Dendritic cell treated with granulocyte-macrophage colony-stimulating factor and Interleukin-4, amounts not matched to agents 40 ng/mL and 50 ng/mL, for 4 days (primary cell): ENCODE data around the gene TEX2.
"Not testable (repeated sequence)": the region's sequence is repeated elsewhere in the genome, so short reads cannot be mapped to it uniquely, and the experiment has no call there.

Experiments used
- H3K27ac Mint-ChIP-seq: one replicate; pipeline ENCODE4 v1.8.0; 2022; ENCODE audit warnings: mild to moderate bottlenecking, mixed read lengths
- H3K27me3 Mint-ChIP-seq: one replicate; pipeline ENCODE4 v1.8.0; 2022; ENCODE audit warnings: mild to moderate bottlenecking, mixed read lengths
- H3K36me3 Mint-ChIP-seq: one replicate; pipeline ENCODE4 v1.8.0; 2022; ENCODE audit warnings: low read depth, mixed read lengths
- H3K4me1 Mint-ChIP-seq: one replicate; pipeline ENCODE4 v1.8.0; 2022; ENCODE audit warnings: low read depth, mixed read lengths
- H3K4me3 Mint-ChIP-seq: one replicate; pipeline ENCODE4 v1.8.0; 2022; ENCODE audit warnings: mild to moderate bottlenecking, moderate library complexity, mixed read lengths
- H3K9me3 Mint-ChIP-seq: one replicate; pipeline ENCODE4 v1.8.0; 2022; ENCODE audit warnings: mixed read lengths
- intact Hi-C: fragments of 100-400 bp; cut with micrococcal nuclease; formaldehyde crosslinking; loops from one replicate; pipeline ENCODE4 v1.15.0; 2022

TEX2 gene

DNA sequence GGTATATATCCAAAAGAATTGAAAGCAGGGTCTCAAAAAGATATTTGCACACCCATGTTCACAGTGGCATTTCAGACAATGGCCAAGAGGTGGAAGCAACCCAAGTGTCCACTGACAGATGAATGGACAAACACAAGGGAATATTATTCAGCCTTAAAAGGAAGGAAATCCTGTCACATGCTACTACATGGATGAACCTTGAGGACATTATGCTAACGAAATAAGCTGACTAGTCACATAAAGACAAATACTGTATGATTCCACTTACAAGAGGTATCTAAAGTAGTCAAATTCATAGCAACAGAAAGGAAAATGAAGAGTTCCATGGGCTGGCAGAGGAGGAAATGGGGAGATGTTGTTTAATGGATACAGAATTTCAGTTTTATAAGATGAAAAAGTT lies 41.4 kb downstream of the TEX2 start:
- Mint-ChIP-seq H3K9me3 (no peaks in the 10 kb centered on the region), H3K36me3 (no peaks in the 10 kb centered on the region), H3K4me1 (peaks cover 46% of the 10 kb centered on the region), H3K27ac (no peak overlapping the region), H3K4me3 (no peak overlapping the region), H3K27me3 (no peaks in the 10 kb centered on the region)
- intact Hi-C loops = no loop called here

DNA sequence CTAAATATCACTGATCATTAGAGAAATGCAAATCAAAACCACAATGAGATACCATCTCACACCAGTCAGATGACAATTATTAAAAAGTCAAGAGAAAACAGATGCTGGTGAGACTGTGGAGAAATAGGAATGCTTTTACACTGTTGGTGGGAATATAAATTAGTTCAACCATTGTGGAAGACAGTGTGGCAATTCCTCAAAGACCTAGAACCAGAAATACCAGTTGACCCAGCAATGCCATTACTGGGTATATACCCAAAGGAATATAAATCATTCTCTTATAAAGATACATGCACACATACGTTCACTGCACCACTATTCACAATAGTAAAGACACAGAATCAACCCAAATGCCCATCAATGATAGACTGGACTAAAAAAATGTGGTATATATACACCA lies 42.5 kb downstream of the TEX2 start:
- H3K36me3 Mint-ChIP-seq, H3K9me3 Mint-ChIP-seq, intact Hi-C loops, H3K27ac Mint-ChIP-seq, H3K4me3 Mint-ChIP-seq, H3K27me3 Mint-ChIP-seq: not testable (repeated sequence)
- peaks cover 51% of the 10 kb centered on the region for H3K4me1 Mint-ChIP-seq

DNA sequence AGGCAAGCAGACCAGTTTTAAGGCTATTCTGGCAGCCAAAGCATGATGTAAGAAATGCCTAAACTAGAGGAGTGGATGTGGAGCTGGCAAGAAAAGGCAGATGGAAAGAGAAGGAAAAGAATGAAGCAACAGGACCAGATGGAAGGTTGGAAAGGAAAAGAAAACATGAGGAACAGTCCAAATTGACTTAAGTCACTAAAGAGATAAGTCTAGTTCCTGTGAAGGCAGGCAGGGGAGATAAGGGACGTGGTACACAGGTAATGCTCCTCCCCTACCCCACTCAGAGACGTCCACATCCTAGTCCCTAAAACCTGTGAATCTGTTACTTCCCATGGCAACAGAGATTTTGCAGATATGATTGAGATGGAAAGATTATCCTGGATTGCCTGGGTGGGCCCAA lies 43.5 kb downstream of the TEX2 start:
- Mint-ChIP-seq H3K4me1 (peaks cover 56% of the 10 kb centered on the region), H3K27me3 (no peaks in the 10 kb centered on the region)

DNA sequence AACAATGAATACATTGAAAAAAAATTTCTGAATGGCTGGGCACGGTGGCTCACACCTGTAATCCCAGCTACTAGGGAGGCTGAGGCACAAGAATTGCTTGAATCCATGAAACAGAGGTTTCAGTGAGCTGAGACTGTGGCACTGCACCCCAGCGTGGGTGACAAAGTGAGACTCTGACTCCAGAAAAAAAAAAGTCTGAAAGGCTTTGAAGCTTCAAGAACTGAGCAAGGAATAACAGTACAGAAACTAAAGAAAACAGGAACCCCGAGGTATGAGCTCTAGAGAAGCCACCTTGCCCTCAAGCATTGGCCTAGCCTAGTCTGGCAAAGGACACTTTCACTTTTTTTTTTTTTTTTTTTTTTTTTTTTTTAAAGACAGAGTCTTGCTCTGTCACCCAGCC lies 45.0 kb downstream of the TEX2 start:
- Mint-ChIP-seq H3K4me3 (no peak overlapping the region), H3K9me3 (no peaks in the 10 kb centered on the region), H3K36me3 (peaks cover 12% of the 10 kb centered on the region), H3K27me3 (no peaks in the 10 kb centered on the region), H3K27ac (peak overlapping the region; percentile 37), H3K4me1 (peaks cover 56% of the 10 kb centered on the region)
- intact Hi-C loops = no loop called here

More for the DNA sequence above, 43.5 kb downstream of the TEX2 start:
- intact Hi-C loops = no loop called here
- Mint-ChIP-seq H3K4me3 (no peak overlapping the region), H3K36me3 (no peaks in the 10 kb centered on the region), H3K27ac (no peak overlapping the region), H3K9me3 (no peaks in the 10 kb centered on the region)

DNA sequence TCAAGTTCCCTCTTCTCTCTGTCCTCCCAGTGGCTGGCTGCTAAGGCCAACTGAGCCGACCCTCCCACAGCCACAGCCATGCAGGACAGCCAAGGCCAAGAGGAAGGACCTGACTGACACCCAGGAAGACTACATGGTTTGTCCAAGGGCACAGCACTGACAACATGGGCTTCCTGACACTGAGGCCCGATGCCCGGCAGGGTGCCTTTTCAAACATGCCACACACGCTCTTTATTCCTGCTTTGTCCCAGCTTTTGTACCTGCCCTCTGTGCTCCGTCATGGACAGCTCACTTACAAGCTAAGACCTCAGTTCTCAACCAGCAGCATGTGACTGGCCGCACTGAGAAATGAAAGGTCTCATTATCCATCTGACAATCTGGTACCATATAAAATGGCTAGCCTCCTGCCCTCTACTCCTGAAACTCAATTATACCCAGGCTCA lies 45.8 kb downstream of the TEX2 start:
- intact Hi-C loops = no loop called here
- no peak overlapping the region for H3K4me3 Mint-ChIP-seq
- no peaks in the 10 kb centered on the region for H3K27me3 Mint-ChIP-seq
- H3K27ac Mint-ChIP-seq = peak overlapping the region; percentile 37
- H3K36me3 Mint-ChIP-seq = peaks cover 20% of the 10 kb centered on the region
- peaks cover 56% of the 10 kb centered on the region for H3K4me1 Mint-ChIP-seq
- H3K9me3 Mint-ChIP-seq = no peaks in the 10 kb centered on the region

DNA sequence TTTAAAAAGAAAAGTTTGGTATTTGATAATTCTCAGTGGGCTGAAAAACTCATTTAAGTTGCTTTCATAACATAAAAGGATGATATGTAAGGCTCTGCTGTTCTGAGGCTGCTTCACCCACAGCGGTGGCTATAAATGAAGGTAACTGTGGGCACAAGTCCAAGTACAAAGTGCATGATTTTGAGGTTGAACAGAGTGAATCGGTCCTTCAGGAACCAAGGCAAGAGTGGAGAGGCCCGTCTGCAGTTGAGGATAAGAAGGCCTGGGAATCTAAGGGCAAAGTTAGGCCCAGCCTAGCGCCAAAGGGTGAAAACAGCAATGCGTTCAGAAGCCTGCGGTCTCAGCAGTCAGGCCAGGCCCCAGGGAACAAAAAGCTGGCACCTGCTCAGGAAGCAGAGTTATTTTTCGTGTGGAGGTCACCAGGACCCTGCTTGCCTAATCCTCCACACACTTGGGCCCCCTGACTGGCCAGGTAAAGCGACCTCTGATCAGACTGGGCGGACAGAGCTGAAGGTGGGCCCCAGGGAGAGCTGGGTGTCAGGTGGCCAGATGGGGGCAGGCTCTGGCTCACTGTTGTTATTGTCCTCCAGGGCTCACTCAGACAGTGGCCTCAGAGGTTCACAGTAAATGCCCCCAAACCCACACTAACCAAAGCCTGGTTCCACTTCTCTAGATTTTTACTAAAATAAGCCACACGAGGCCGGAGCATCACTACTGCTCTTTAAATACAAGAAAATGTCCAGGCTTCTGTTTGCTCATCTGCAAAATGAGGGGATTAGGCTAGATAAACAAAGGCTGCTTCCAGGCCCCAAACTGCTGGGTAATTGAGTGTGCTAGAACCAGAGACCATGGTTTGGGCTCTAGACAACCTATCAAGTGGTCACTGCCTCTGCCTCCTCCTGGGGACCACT lies 46.5 kb downstream of the TEX2 start:
- intact Hi-C loops = no loop called here
- no peak overlapping the region for H3K4me3 Mint-ChIP-seq
- H3K9me3 Mint-ChIP-seq = no peaks in the 10 kb centered on the region
- H3K4me1 Mint-ChIP-seq = peaks cover 52% of the 10 kb centered on the region
- no peaks in the 10 kb centered on the region for H3K27me3 Mint-ChIP-seq
- peak overlapping the region; percentile 61 for H3K27ac Mint-ChIP-seq
- peaks cover 25% of the 10 kb centered on the region for H3K36me3 Mint-ChIP-seq

DNA sequence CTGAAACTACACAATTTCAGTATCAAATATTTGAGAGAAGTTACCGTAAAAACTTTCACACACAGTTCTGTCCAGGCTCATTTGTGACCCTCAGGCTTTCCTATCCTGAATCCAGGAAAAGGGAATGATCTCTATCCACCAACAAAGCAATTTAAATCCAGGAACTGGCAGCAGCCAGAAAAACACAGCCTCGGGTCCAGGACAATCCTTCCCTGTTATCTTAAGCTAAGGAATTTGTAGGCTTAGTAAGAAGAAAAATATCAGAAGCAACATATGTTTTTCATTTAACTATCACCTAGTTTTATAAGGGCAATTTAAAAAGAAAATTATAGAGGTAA lies 47.1 kb downstream of the TEX2 start:
- Mint-ChIP-seq H3K27me3 (no peaks in the 10 kb centered on the region), H3K4me3 (no peak overlapping the region), H3K9me3 (no peaks in the 10 kb centered on the region), H3K36me3 (peaks cover 25% of the 10 kb centered on the region), H3K4me1 (peaks cover 46% of the 10 kb centered on the region), H3K27ac (peak overlapping the region; percentile 61)
- intact Hi-C loops = no loop called here

DNA sequence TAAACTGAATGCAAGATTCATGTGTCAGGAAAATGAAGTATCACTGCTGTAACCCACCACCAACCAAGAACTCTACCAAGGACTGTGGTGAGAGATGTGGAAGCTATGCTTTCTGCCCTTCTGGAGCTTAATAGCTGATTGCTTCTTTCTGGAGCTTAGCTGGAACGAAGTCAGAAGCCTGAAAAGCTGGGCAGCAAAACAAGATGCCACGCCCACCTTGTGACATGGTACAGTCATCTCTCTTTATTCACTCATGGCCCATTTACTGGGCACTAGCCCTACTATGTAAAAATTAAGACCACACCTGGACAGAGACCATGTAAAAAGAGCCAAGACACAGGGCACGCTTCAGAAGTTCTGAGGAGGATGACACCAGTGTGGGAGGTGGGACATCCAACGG lies 48.1 kb downstream of the TEX2 start:
- no peak overlapping the region for H3K4me3 Mint-ChIP-seq
- H3K27ac Mint-ChIP-seq = no peak overlapping the region
- H3K36me3 Mint-ChIP-seq = peaks cover 25% of the 10 kb centered on the region
- H3K9me3 Mint-ChIP-seq = no peaks in the 10 kb centered on the region
- H3K4me1 Mint-ChIP-seq = peaks cover 40% of the 10 kb centered on the region
- intact Hi-C loops = no loop called here
- H3K27me3 Mint-ChIP-seq = no peaks in the 10 kb centered on the region

DNA sequence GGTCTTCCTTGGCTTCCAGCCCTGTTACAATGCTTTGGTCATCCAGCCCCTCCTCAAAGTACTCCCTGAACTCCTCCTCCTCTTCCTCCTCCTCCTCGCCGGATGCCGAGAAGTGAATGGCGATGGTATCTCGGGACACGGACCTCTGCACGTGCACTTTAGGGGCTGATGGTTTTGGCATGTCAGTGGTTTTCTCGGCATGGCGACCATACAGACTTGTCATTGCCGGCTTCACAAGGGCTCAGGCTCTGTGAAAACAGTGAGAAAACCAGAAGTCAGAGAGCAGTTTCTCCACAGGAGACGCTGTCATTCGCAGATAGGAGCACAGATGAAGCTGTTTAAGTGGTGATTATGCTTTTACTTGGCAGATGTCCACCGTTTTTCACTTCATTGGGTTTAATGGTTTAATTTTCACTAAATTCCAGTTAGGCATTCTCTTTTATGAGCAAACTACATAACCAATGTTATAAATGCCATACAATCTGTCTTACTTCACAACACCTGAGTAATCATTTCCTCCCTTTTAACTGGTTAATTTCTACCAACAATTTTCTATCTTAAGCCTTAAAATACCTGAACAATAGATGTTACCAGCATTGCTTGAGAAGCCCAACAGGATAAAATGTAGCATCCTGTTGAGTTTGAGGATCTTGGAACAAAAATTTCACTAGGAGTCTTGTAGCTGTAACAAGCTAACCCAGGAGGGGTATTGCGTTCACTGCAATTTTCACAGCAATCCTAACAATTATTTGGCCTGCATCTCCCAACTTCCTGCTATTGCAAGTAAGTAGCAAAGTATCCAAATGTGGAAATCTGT lies 48.9 kb downstream of the TEX2 start:
- H3K27ac Mint-ChIP-seq = no peak overlapping the region
- no peaks in the 10 kb centered on the region for H3K9me3 Mint-ChIP-seq
- H3K4me3 Mint-ChIP-seq = no peak overlapping the region
- H3K36me3 Mint-ChIP-seq = peaks cover 25% of the 10 kb centered on the region
- H3K27me3 Mint-ChIP-seq = no peaks in the 10 kb centered on the region
- intact Hi-C loops = no loop called here
- peaks cover 34% of the 10 kb centered on the region for H3K4me1 Mint-ChIP-seq

DNA sequence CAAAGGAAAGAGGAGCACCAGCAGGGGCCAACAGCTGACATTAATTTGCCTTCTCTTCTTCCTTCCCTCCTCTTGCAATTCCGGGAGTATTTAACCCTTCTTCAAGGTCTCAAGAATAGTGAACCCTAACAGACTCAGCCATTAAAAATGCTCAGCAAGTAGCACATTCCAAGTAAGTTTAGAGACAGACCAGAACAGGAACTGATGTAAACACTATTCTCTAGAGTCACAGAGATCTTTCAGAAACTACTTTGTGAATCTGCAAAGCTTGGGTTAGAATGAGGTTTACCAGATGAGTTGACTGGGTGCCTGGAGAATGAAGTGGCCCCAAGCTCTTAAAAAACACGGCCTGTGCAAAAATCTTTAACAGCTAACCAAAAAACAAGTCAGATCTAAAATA lies 50.9 kb downstream of the TEX2 start:
- Mint-ChIP-seq H3K4me3 (no peak overlapping the region), H3K36me3 (peaks cover 25% of the 10 kb centered on the region), H3K27me3 (no peaks in the 10 kb centered on the region), H3K9me3 (no peaks in the 10 kb centered on the region), H3K4me1 (peaks cover 15% of the 10 kb centered on the region), H3K27ac (no peak overlapping the region)
- intact Hi-C loops = no loop called here

DNA sequence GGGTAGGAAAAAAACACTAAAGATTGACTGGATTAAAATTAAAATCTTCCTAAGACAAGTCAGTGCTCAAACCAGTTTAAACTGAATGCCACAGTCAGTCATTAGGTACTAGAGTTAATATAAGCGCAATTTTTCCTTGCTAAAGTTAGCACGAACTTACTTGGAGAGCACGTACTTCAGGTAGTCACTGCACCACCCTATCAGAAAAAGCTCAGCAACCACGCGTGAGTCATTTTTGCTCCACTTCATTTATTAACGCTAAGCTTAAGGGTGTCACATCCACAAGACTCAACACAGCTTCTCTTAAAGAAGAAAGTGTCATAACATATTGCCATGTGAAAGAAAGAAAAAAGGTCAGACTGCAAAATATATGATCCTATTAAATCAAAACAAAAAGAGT lies 53.1 kb downstream of the TEX2 start:
- Mint-ChIP-seq H3K4me1 (peaks cover 1% of the 10 kb centered on the region), H3K27ac (no peak overlapping the region), H3K4me3 (no peak overlapping the region), H3K9me3 (no peaks in the 10 kb centered on the region), H3K36me3 (peaks cover 25% of the 10 kb centered on the region), H3K27me3 (no peaks in the 10 kb centered on the region)
- intact Hi-C loops = no loop called here

DNA sequence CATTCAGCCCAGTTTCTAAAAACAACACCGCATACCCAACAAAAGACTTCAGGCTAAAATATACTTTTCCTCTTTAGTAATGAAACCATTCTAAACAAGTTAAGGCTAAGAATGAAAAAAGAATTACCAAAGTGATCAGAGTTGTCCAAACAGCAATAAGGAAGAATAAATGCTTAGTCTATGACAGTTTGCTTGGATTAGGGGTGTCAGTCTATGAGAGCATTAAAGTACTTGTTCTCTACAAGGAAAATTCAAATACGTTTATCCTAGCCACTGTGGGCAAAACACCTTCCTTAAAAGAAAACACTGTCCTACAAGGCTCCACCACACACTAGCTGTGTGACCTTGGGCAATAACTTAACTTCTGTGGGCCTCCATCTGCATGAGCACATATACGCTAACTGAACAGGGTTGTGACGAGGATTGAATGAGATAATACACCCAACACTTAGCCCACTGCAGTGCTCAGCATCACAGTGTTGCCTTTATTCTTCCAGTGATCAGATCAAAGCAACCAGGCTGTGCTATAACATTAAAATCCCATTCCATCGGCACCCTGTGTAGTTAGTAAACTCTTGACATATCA lies 53.6 kb downstream of the TEX2 start:
- H3K27me3 Mint-ChIP-seq = no peaks in the 10 kb centered on the region
- H3K9me3 Mint-ChIP-seq = no peaks in the 10 kb centered on the region
- H3K4me3 Mint-ChIP-seq = no peak overlapping the region
- no peaks in the 10 kb centered on the region for H3K4me1 Mint-ChIP-seq
- intact Hi-C loops = no loop called here
- H3K36me3 Mint-ChIP-seq = peaks cover 25% of the 10 kb centered on the region
- H3K27ac Mint-ChIP-seq = no peak overlapping the region

DNA sequence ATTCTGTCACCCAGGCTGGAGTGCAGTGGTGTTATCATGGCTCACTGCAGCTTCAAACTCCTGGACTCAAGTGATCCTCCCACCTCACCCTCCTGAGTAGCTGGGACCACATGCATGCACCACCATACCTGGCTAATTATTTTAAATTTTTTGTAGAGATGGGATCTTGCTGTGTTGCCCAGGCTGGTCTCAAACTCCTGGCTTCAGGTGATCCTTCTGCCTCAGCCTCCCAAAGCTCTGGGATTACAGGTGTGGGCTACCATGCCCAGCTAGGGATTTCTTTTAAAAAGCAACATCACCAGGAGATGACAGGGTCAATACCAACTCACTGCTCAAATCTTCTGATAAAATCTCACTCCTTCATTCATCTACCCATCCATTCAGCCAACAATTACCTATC lies 54.4 kb downstream of the TEX2 start:
- H3K27me3 Mint-ChIP-seq, H3K4me3 Mint-ChIP-seq, intact Hi-C loops, H3K4me1 Mint-ChIP-seq, H3K27ac Mint-ChIP-seq, H3K9me3 Mint-ChIP-seq: not testable (repeated sequence)
- peaks cover 19% of the 10 kb centered on the region for H3K36me3 Mint-ChIP-seq

DNA sequence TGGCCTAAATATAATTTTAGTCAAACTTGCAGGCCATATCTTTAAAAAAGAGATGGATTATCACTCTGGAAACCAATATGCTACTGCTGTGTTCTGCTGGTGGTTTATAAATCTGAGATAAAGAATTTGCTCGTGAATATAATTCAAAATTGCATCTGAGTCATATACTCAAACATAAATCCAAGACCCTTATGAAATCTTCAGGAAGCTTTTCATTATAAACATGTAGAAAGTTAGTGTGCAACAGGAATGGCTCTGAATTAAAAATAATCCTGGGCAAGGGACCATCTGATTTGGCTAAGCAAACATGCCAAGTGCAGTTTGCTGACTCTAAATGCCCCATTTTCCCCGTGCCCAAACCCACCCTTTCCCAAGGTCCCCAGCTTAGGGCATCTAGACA lies 57.3 kb downstream of the TEX2 start:
- no peak overlapping the region for H3K4me3 Mint-ChIP-seq
- intact Hi-C loops = no loop called here
- H3K27me3 Mint-ChIP-seq = no peaks in the 10 kb centered on the region
- no peaks in the 10 kb centered on the region for H3K36me3 Mint-ChIP-seq
- no peaks in the 10 kb centered on the region for H3K9me3 Mint-ChIP-seq
- H3K4me1 Mint-ChIP-seq = peaks cover 18% of the 10 kb centered on the region
- H3K27ac Mint-ChIP-seq = no peak overlapping the region
